Hematopoietic multipotent progenitor cell treated with erythropoietin and hydrocortisone succinate and interleukin-3 and kit ligand, for 4 days (in vitro differentiated cells): ENCODE measurements around the gene PRR19.

Experiments used
- DNase-seq: peaks from one replicate; pipeline ENCODE4 v3.0.0-alpha.2; 2015

PRR19 gene

DNA sequence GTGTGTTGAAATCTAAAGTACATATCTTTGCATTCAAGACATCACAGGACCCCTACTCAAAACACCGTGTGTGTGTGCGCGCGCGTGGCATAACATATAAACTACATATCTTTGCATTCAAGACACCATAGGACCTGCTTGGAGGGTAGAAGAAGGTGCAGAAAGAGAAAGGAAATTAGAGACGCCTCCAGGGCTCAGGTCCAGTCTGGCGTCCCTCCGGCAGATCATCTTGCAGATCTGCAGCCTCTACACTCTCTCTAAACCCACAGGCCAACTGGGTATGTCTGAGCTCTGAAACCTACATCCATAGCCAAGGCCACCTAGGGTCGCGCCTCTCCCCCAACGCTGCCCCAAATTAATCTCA, 1.2 kb downstream of the PRR19 start:
- DNase-seq: no peak

DNA sequence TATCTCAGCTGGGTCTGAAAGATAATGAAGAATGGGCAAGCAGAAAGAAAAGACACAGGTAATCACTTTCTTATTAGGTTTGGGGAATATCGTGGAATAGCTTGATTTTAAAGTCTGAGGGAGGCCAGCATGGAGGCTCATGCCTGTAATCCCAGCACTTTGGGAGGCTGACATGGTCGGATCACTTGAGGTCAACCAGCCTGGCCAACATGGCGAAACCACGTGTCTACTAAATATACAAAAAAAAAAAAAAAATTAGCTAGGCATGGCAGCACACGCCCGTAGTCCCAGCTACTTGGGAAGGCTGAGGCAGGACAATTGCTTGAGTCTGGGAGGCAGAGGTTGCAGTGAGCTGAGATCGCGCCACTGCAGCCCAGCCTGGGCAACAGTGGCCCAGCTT, 1.9 kb downstream of the PRR19 start:
- DNase-seq: no peak

DNA sequence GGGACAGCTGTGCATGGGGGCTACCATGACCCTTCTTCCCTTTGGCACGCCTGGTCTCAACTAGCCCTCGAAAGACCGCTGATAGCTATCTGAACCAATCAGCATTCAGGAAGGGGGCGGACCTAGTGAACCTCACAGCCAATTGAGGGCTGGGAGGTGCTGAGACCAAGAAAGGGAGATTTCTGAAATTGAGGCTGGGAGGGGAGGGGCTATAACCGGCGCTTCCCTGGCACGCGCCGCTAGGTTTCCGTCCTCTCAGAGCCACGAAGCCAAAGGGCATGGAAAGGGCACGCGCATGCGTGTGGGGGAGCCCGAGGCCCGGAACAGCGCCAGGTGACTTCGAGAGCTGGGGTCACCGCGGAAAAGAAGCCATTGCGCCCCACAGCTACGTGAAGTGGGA, 4.7 kb downstream of the PRR19 start:
- DNase-seq: no peak

DNA sequence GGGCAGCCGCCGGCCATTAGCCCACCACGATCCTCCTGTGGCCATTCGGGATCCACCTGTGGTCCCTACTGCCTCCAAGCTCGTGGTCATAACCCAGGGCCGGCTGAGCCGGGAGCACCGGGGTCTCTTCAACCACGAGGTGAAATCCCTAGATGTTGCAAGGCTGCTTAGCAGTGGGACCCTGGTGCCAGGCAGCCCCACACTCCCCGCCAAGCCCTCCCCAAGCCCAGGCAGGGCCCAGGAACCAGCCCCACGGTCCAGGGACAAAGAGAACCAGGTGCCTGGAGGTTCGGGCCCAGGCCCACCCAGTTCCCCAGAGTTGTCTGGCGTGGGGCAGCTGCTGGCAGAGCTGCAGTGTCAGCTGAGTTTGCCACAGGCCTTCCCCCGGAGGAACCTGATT, 7.8 kb downstream of the PRR19 start:
- no peak for DNase-seq

DNA sequence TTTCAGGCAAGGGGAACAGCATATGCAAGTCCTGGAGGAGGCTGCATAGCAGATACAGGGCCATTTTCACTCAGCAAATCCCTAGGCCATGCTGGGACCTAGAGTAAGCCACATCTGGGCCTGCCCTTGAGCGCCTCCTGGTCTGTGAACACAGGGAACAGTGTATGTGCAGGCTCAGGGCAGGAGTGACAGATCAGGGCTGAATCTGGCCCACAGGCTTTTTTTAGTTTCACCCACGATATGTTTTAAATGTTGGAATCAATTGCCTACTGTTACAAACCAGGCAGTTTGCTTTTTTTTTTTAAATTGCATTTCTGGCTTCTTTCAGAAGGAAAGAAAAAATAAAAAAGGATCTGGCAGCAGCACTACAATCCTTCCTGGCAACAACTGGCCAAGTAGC, 9.7 kb downstream of the PRR19 start:
- DNase-seq: peak; percentile 47

DNA sequence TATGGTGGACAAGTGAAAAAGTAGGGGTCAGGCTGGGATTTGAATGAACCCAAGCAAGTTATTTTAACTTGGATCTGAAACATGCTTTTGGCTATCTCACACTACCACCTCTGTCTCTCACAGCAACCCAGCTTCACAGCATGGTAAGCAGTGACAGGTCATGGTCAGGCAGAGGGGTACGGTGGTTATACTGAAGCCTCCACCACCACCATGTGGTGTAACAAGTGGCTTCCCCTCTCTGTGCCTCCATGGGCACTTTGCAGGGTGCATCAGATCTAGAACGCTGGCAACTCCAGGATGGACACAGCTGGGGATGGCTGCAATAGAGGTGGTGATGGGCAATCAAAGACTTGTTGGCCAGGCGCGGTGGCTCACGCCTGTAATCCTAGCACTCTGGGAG, 10.4 kb downstream of the PRR19 start:
- DNase-seq: no peak

DNA sequence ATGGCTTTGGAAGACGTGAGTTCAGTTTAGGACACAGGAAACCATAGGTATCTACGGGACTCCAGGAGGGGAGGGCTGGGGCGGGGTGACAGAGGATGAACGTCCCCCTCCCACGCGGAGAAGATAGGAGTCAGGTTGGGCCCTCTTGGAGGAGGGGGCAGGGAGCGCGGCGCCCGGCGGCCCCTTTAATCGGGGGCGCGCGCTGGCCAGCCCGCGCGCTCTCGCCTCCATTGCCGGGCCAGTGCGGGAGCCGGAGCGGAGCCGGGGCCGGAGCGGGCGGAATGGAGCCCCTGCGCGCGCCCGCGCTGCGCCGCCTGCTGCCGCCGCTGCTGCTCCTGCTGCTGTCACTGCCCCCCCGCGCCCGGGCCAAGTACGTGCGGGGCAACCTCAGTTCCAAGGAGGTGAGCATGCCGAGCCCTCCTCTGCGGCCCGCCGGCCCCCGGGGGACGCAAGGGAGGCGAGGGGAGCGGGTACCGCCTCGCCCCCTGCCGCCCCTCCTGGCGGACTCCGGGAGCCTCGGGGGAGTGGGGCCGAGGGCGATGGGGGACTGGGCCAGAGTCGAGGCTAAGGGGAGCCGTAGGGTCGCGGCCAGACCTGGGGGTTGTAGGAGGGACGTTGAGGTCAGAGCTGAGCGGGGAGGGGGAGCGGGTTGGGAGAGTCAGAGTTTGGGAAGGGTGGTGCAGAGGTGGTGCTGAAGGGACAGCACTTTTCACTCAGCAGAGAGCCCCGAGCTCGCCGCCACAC, 11.3 kb downstream of the PRR19 start, which contains the start of gene TMEM145:
TSS of gene TMEM145 (plus strand) at position 214 of the 744 bp plus-strand sequence. CDS start at position 282, 68 bp downstream.
- DNase-seq: peak; percentile 73

DNA sequence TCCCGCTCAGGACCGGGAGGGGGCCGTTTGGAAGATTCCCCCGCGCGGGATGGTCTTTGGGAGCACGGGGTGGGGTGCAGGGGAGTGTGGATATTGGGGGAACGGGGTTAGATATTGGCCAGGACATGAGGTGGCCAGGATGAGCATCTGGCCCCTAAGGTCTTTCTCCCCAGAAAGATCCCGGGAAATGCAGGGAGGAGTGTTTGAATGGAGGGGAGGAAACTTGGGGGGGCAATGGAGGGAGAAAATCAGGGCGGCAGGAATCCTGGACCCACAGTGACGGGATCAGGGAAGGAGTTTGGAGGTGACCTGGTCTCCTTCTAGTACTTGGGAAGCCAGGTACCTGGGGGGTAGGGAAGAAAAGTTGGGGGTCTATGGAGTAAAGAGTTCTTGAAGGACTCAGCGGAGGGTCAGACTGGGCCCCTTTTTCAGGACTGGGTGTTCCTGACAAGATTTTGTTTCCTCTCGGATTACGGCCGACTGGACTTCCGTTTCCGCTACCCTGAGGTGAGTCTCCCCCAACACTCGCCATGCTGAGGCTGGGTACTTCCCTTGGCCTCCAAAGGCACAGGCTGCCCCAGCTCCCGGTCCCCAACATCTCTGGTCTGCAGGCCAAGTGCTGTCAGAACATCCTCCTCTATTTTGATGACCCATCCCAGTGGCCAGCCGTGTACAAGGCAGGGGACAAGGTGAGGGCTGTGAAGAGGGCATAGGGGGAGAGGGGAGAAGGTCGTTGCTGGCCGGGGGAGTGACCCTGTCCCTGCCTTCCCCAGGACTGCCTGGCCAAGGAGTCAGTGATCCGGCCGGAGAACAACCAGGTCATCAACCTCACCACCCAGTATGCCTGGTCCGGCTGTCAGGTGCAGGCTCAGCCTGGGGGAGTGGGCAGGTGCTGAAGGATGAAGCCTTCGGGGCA, 12.2 kb downstream of the PRR19 start:
- no peak for DNase-seq

DNA sequence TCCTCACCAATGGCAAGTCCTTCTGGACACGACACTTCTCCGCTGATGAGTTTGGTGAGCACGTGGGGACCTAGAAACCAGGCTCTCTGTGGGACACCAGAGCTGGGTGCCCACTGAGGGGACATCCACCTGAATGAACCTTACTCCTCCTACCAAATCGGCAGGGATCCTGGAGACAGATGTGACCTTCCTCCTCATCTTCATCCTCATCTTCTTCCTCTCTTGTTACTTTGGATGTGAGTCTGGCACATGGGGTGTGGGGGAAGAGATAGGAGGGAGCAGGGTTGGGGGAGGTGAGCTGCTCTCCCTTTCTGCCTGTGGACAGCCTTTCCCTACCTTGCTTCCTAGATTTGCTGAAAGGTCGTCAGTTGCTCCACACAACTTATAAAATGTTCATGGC, 13.1 kb downstream of the PRR19 start:
- DNase-seq: no peak

DNA sequence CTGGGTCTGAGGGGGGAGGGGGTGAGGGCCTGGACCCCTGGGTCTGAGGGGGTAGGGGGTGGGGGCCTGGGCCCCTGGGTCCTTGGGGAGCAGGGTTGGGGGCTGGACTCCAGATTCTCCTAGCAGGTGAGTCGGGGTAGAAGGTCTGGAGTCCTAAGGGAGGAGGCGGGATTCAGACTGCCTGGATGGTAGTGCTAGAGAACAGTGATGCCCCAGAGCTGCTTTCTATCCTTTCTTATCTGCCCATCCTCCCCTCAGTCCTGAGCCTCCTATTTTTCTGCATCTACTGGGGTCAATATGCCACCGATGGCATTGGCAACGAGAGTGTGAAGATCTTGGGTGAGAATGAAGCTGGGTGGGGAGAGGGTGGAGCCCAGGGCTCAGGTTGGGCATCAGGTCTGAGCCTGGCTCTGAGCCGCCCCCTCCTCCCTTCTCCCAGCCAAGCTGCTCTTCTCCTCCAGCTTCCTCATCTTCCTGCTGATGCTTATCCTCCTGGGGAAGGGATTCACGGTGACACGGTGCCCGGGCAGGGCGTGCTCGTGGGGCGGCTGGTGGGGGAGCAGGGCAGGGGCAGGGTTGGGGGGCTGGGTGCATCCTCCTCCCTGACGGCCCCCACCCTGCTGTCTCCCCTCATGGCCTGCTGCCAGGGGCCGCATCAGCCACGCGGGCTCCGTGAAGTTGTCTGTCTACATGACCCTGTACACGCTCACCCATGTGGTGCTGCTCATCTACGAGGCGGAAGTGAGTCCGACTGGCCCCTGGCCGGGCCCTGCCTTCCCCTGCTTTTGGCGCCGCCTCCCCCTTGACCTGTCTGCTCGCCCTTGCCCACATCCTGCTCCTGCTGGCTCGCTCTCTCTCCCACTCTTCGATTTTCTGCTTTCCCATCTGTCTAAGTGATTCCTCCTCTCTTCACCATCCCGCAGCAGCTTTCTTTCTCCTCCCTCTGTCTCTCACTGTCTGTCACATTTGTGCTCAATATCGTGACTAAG, 14.6 kb downstream of the PRR19 start:
- peak; percentile 50 for DNase-seq

DNA sequence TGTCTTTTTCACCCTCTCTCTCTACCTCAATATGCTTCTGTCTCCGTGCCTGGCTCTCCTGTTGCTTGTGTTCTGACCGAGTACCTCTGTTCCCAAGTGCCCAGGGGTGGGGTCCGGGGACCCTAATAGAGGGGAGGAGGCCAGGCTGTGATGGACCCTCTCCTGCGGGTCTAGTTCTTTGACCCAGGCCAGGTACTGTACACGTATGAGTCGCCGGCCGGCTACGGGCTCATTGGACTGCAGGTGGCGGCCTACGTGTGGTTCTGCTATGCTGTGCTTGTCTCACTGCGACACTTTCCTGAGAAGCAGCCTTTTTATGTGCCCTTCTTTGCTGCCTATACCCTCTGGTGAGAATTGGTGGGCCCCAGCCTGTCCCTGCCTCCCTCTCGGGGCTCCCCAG, 15.6 kb downstream of the PRR19 start:
- no peak for DNase-seq

DNA sequence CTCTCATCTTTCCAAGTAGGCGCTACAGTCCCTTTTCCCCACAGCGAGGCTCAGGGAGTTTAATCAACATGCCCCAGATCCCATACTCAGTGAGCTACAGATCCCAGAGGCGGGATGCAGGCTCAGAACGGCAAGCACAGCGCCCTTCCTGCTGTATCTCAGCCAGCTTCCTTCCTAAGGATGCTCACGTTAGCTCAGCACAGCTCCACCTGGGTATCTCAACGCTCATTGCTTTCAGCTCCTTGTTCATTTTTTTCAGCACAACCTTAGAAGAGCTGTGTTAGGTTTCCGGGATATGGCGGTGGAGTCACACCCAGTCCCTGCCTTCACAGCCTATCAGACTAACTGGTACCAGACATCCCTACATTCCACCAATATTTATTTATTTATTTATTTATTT, 20.4 kb downstream of the PRR19 start:
- DNase-seq: no peak

DNA sequence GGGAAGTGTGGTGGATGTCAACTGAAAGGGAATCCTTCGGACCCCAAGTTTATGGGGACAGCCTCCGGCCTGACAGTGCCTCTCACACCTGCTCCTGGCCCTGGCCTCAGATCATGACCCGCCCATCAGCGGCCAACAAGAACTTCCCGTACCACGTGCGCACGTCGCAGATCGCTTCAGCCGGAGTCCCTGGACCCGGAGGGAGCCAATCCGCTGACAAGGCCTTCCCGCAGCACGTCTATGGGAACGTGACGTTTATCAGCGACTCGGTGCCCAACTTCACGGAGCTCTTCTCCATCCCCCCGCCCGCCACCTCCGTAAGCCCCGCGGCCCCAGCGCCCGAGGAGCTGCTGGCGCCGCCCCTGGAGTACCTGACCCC, 21.5 kb downstream of the PRR19 start:
- peak; percentile 25 for DNase-seq

DNA sequence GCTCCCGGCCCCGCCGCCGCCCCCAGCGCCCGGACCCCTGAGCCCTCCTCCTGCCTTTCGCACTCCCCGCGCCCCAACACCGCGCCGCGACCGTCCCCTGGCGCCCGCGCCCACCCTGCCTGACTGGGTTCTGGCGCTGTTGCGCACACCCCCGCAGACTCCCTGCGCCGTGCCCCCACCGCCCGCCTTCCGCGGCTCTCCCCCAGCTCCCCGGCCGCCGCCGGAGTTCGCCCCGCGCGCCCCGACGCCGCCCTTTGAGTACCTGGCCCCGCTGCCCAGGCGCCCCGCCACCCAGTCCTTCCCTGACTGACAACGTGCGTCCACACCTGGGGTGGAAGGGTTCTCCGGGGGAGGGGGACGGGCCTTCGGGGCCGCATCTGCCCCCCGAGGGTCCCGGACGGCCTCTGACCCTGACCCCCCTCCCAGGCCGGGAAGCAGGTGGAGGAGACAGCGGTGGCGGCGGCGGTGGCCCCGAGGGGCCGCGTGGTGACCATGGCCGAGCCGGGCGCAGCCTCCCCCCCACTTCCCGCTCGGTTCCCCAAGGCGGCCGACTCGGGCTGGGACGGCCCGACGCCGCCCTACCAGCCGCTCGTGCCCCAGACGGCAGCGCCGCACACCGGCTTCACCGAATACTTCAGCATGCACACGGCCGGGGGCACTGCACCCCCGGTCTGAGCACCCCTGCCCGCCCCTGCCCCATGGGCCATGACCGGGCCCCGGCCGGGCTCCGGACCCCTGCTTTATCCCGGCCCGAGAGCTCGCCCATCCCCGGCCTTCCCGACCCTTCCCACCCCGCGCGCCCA, 22.1 kb downstream of the PRR19 start:
- peak; percentile 38 for DNase-seq

DNA sequence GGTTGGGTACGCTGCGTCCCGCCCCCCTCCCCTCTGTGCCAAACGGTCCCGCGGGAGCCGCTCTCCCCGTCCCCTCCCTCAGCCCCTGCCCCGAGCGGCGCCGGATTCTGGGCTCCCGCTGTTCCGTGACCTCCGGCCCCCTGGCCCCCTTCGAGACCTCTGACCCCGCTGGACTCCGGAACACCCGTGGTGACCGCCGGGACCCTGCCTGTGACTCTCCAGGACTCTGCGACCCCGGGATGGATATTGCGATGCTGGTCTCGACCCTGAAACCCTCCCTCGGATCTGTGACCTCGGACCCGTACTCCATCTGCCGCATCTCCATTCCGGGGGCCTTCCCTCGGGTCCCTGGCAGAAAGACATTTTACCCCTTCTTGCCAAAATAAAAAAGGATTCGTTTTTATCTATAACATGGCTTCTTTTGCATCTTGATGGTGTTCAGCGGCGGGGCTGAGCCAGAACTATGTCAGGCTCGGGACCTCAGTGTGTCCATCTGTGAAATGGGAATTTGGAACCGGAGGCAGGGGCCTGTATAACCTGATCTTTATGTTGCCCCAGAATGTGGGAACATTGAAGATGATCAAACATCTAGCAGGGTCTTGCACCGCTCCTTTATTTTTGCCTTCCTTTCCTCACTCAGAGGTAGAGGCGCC, 22.8 kb downstream of the PRR19 start:
- DNase-seq: no peak

DNA sequence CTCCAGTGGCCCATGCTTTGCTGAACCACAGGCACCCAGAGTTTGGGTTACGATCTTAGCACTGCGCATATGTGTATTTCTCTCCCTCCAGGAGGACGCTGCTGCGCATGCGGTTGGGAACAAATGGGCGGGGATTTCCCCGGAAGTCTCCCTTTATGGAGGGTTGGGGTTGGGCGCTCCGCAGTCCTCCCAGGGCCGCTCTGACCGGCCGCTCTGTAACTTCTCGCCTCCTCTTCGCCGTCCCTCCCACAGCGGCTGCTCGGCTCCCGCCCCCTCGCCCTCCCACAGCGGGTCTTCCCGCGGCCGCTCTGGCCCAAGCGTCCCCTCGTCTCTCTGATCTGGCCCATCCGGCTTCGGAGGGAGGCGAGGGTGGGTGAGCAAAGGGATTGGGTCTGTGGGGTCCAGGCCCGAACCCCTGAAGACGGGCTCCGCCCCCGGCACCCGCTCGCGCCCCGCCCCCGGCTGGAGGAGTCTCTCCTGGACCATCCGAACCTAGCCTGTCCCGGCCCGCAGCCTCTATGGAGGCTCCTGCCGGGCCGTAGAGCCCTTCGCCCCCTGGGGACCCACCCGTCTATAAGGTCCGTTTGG, 23.5 kb downstream of the PRR19 start, which contains the start of gene MEGF8:
TSS of gene MEGF8 (plus strand) at position 328 of the 588 bp plus-strand sequence. CDS start 609 bp downstream, outside the sequence.
- peak; percentile 100 for DNase-seq

DNA sequence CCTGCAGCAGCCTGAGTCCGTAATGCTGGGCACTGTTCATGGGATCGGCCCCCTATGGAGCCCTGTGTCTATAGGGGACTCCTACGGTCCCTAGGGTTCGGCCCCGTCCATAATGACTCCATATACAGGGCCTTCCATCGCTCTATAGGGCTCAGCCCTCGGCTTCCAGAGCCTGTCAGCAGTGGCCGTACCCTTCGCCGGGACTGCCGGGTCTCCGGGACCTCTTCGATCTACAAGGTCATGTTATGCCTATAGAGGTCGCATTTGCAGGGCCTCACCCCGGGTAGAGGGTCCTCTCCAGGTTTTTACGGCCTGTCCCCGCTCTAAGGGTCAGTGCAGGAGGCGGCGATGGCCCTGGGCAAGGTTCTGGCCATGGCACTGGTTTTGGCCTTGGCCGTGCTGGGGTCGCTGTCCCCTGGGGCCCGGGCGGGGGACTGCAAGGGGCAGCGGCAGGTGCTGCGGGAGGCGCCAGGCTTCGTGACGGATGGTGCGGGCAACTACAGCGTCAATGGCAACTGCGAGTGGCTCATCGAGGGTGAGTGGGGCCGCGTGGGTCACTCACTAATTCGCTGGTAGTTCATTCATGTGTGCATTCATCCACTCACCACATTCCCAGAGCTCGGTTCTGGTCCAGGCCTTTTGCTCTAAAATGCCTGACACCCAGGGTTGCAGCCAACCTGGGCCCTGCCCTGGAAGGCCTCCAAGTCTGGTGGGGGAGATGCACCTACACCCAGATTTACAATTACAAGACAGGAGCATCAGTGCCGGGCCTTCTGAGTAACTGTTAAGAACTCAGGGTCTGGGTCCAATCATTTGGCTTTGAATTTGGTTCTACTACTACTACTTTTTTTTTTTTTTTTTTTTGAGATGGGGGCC, 24.2 kb downstream of the PRR19 start:
- peak; percentile 59 for DNase-seq

DNA sequence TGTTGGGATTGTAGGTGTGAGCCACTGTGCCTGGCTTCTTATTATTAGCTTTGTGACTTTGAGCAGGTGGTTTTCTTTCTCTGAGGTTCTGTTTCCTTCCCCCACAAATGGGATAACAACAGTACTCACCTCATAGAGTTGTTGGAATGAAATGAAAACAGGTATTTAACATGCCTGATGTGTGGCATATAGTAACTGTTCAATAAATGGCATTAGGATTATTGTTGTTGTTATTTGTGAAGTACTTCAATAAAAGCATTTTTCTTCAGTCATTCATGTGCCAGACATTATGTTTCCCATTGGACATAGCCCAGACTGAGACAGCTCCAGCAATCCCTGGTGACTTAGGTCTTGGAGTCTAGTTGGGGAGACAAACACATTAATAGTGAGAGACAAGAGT, 25.0 kb downstream of the PRR19 start:
- DNase-seq: no peak

DNA sequence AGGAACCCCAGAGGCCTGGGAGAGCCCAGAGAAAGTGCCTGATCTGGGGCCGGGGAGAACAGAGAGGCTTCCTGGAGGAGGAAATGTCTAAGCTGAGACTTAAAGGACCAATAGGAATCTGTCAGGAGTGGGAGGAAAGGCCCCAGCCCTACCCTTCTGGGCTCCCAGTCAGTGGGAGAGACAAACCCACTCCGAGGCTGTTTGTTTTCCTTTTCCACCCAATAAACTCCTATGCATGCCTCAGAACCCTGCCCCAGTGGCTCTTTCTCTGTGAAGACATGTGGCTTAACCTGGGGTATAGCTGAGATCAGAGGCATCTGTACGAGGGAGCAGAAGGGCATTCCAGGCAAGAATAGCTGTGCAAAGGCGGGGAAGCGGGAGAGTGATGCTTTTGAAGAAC, 25.4 kb downstream of the PRR19 start:
- DNase-seq: no peak

DNA sequence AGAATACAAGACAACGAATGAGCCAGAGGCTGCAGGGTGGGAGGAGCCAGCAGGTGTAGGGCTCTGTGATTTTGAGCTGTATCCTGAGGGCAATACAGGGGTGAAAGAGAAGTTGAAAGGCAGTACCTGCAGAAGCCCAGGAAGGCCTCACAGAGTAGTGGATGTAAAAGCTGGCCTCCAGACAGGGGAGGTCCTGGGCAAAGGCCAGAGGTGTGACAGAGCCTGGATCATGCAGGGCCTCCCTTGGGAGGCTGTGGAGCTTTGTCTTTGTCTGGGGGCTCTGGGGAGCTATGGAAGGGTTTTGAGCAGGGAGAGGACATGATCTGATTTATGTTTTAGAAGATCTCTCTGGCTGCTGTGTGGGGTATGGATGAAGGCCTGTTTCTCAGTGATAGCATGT, 26.2 kb downstream of the PRR19 start:
- no peak for DNase-seq
